ENCODE measurements around the gene GRM7. TPM values are rescaled to one million over a fixed set of nuclear protein-coding genes. Genes with fewer than 3 reads are reported as not detected.

GRM7 gene
- total RNA-seq, 1 experiment from 2014 or later, result 0.28 TPM

- Histone ChIP-seq H3K27ac (ENCODE audit: insufficient read length, low read depth, low read length) (no peak overlapping the region), H3K4me1 (ENCODE audit: insufficient read depth, low read length) (no peaks in the 10 kb centered on the region), H2BK20ac (ENCODE audit: low read depth, low read length, poor library complexity, severe bottlenecking) (no peak overlapping the region), H3K79me1 (ENCODE audit: insufficient read depth, low read depth, low read length, poor library complexity, severe bottlenecking) (no peaks in the 10 kb centered on the region), H3K18ac (ENCODE audit: insufficient read length, low read depth, low read length) (no peak overlapping the region), H3T11ph (ENCODE audit: low read length) (no peak overlapping the region), H3K23me2 (ENCODE audit: insufficient read length, low read depth, low read length, poor library complexity, severe bottlenecking) (no peaks in the 10 kb centered on the region), H2BK120ac (ENCODE audit: low read depth, low read length, poor library complexity, severe bottlenecking) (no peak overlapping the region), H4K8ac (replicated peaks; ENCODE audit: insufficient read length, low read depth, low read length) (no peak overlapping the region), H3K56ac (ENCODE audit: insufficient read length, low read depth, low read length) (no peak overlapping the region), H3K27me3 (ENCODE audit: insufficient read depth, low read length) (no peaks in the 10 kb centered on the region), H2BK12ac (ENCODE audit: insufficient read length, low read depth, low read length) (no peak overlapping the region), H3K23ac (ENCODE audit: insufficient read length, low read depth, low read length) (no peak overlapping the region), H4K91ac (ENCODE audit: insufficient read length, low read depth, low read length) (no peak overlapping the region), H2AK5ac (ENCODE audit: insufficient read length, low read length) (no peak overlapping the region), H3K14ac (ENCODE audit: insufficient read depth, low read length) (no peak overlapping the region), H2BK5ac (ENCODE audit: insufficient read length, low read length) (no peak overlapping the region), H4K5ac (ENCODE audit: insufficient read length, low read depth, low read length) (no peak overlapping the region), H3K4ac (ENCODE audit: low read depth, low read length) (no peak overlapping the region), H3K79me2 (ENCODE audit: insufficient read depth, low read length) (no peaks in the 10 kb centered on the region), H3K4me2 (ENCODE audit: insufficient read depth, insufficient read length, low read length) (no peak overlapping the region), H4K20me1 (ENCODE audit: control insufficient read depth, insufficient read depth, insufficient read length) (no peaks in the 10 kb centered on the region), H3K9ac (ENCODE audit: extremely low read depth, insufficient read length, low read length) (no peak overlapping the region), H3K9me3 (ENCODE audit: control insufficient read depth, low read depth, low read length) (no peaks in the 10 kb centered on the region), H2BK15ac (ENCODE audit: low read depth, low read length) (no peak overlapping the region), H2AFZ (ENCODE audit: low read length) (no peak overlapping the region)
- Mint-ChIP-seq H3K27ac (no peak overlapping the region), H3K27me3 (ENCODE audit: low read depth) (0 out of 2 replicates have a peak, but pooled peaks cover 2% of the 10 kb centered on the region), H3K9me3 (peaks cover 5 to 9% of the 10 kb centered on the region in 2 experiments), H3K36me3 (ENCODE audit: insufficient read depth in 1 of 3, low read depth in 3 of 3) (peaks cover 3 to 8% (median 4%) of the 10 kb centered on the region in 3 experiments), H3K4me1 (peaks cover 6 to 7% of the 10 kb centered on the region in 2 experiments; a peak in 3 of 4 replicates), H3K4me3 (no peak overlapping the region)
- no CpG with 5 or more reads among the region's 1 CpG for WGBS (ENCODE audit: extremely low coverage, insufficient read length, low lambda C conversion rate)
- TF ChIP-seq, protein P1, sequence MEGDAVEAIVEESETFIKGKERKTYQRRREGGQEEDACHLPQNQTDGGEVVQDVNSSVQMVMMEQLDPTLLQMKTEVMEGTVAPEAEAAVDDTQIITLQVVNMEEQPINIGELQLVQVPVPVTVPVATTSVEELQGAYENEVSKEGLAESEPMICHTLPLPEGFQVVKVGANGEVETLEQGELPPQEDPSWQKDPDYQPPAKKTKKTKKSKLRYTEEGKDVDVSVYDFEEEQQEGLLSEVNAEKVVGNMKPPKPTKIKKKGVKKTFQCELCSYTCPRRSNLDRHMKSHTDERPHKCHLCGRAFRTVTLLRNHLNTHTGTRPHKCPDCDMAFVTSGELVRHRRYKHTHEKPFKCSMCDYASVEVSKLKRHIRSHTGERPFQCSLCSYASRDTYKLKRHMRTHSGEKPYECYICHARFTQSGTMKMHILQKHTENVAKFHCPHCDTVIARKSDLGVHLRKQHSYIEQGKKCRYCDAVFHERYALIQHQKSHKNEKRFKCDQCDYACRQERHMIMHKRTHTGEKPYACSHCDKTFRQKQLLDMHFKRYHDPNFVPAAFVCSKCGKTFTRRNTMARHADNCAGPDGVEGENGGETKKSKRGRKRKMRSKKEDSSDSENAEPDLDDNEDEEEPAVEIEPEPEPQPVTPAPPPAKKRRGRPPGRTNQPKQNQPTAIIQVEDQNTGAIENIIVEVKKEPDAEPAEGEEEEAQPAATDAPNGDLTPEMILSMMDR (conservative IDR thresholded peaks at IDR 0.05), result no peak
- no peak for DNase-seq
Observed at GRCh38 chr3:7266551-7266950, 405.6 kb downstream of the GRM7 start.
